Smooth muscle cell (in vitro differentiated cells): ENCODE measurements around the gene ADAMTSL5. TPM values are rescaled to one million over a fixed set of nuclear protein-coding genes. Genes with fewer than 3 reads are reported as not detected.
A peak's percentile ranks its signal among the peaks of the same experiment; 100 is the strongest.

Source experiments
- DNase-seq: peaks from one replicate; lab custom pipeline; 2025; ENCODE audit not compliant: unreplicated experiment; lab: John Stamatoyannopoulos, UW
- H2AFZ ChIP-seq: fragments of 200-600 bp; sonication (generic); 2 replicates; pipeline ENCODE4 v1.6.0; 2016; ENCODE audit warnings: antibody characterized with exemption, low read depth, mild to moderate bottlenecking
- H3F3A ChIP-seq: fragments of 200-600 bp; sonication (generic); 2 replicates; pipeline ENCODE4 v1.6.0; 2017; ENCODE audit warnings: antibody characterized with exemption, low read depth
- H3K27ac ChIP-seq: fragments of 200-600 bp; sonication (generic); 2 replicates; pipeline ENCODE4 v1.5.1; 2016; ENCODE audit warnings: low read depth, mild to moderate bottlenecking
- H3K27me3 ChIP-seq: fragments of 200-600 bp; sonication (generic); 2 replicates; pipeline ENCODE4 v1.6.1; 2016; ENCODE audit warnings: low read depth, mild to moderate bottlenecking
- H3K36me3 ChIP-seq: fragments of 200-600 bp; sonication (generic); 2 replicates; pipeline ENCODE4 v1.5.1; 2016; ENCODE audit warnings: low read depth
- H3K4me1 ChIP-seq: fragments of 200-600 bp; sonication (generic); 2 replicates; pipeline ENCODE4 v1.5.1; 2016; ENCODE audit warnings: low read depth
- H3K4me2 ChIP-seq: fragments of 200-600 bp; sonication (generic); 2 replicates; pipeline ENCODE4 v1.6.0; 2016; ENCODE audit warnings: mild to moderate bottlenecking
- H3K4me3 ChIP-seq: fragments of 200-600 bp; sonication (generic); 2 replicates; pipeline ENCODE4 v1.5.1; 2016; ENCODE audit warnings: mild to moderate bottlenecking
- H3K79me2 ChIP-seq: fragments of 200-600 bp; sonication (generic); 2 replicates; pipeline ENCODE4 v1.6.0; 2016; ENCODE audit warnings: low read depth, mild to moderate bottlenecking
- H3K9ac ChIP-seq: fragments of 200-600 bp; sonication (generic); 2 replicates; pipeline ENCODE4 v1.6.0; 2016; ENCODE audit warnings: low read depth
- H3K9me3 ChIP-seq: fragments of 200-600 bp; sonication (generic); replicated peaks from 2 replicates; pipeline ENCODE4 v1.5.1; 2016; ENCODE audit warnings: low read depth
- H4K20me1 ChIP-seq: fragments of 200-600 bp; sonication (generic); 2 replicates; pipeline ENCODE4 v1.6.0; 2016; ENCODE audit warnings: low read depth
- CTCF ChIP-seq: fragments of 200-600 bp; sonication (generic); IDR thresholded peaks from 2 replicates; pipeline ENCODE4 v1.5.1; 2017; ENCODE audit warnings: borderline replicate concordance, mild to moderate bottlenecking, antibody characterized with exemption; ENCODE audit not compliant: insufficient read depth, poor library complexity, severe bottlenecking
- WGBS: methylation state at CpG from one replicate; pipeline ENCODE4 v1.1.7; 2016; ENCODE audit warnings: low lambda C conversion rate; 5-methylcytosine and 5-hydroxymethylcytosine counted together
- polyA plus RNA-seq: library from polyadenylated mRNA; unstranded; fragments of >200 nt; fragmentation: Nextera tagmentation; extraction: Ambion mirVana; gene quantifications from 2 replicates; pipeline ENCODE4 v1.2.1, GENCODE V29; 2016
- total RNA-seq: library from RNA; depleted of rRNA; stranded (reverse); fragments of >200 nt; gene quantifications from 2 replicates; pipeline ENCODE4 v1.2.3, GENCODE V29; 2014

The ADAMTSL5 gene
- total and polyA plus RNA-seq, 2 experiments from 2014 or later: 16.4 to 24.3 TPM

- Histone ChIP-seq H3K27me3 (peaks cover 60% of the 10 kb centered on the region), H4K20me1 (peaks cover 83% of the 10 kb centered on the region), H3K4me2 (peak overlapping the region; percentile 40), H3K4me3 (no peak overlapping the region), H3K27ac (no peak overlapping the region), H3K9me3 (no peaks in the 10 kb centered on the region), H3K36me3 (no peaks in the 10 kb centered on the region), H3F3A (no peaks in the 10 kb centered on the region), H2AFZ (no peak overlapping the region), H3K4me1 (peaks cover 27% of the 10 kb centered on the region), H3K9ac (no peak overlapping the region), H3K79me2 (no peaks in the 10 kb centered on the region)
- TF ChIP-seq CTCF: no peak
- 42% methylated on average over 27 of the region's 41 CpGs for WGBS
- DNase-seq: no peak
Observed at GRCh38 chr19:1466018-1466460, 46.8 kb downstream of the ADAMTSL5 start.

GRCh38 chr19:1465191-1466016 lies 47.4 kb downstream of the ADAMTSL5 start:
- H3K79me2 ChIP-seq: no peaks in the 10 kb centered on the region

GRCh38 chr19:1461862-1462261 lies 51.0 kb downstream of the ADAMTSL5 start:
- no peak overlapping the region for H3K4me2 ChIP-seq
- no peak overlapping the region for H2AFZ ChIP-seq
- no peak for DNase-seq
- peaks cover 80% of the 10 kb centered on the region for H4K20me1 ChIP-seq
- no peak overlapping the region for H3K4me3 ChIP-seq
- 93% methylated on average over 23 of the region's 24 CpGs for WGBS
- peaks cover 27% of the 10 kb centered on the region for H3K27me3 ChIP-seq
- no peaks in the 10 kb centered on the region for H3K9me3 ChIP-seq
- no peaks in the 10 kb centered on the region for H3K79me2 ChIP-seq
- no peak overlapping the region for H3K27ac ChIP-seq
- H3K36me3 ChIP-seq: no peaks in the 10 kb centered on the region
- no peak for TF ChIP-seq CTCF
- H3K9ac ChIP-seq: no peak overlapping the region
- peaks cover 6% of the 10 kb centered on the region for H3K4me1 ChIP-seq
- H3F3A ChIP-seq: no peaks in the 10 kb centered on the region

More at GRCh38 chr19:1465191-1466016, 47.4 kb downstream of the ADAMTSL5 start:
- Histone ChIP-seq H3K4me2 (peak overlapping the region; percentile 40), H3F3A (no peaks in the 10 kb centered on the region), H3K4me3 (peak overlapping the region; percentile 21), H3K9me3 (no peaks in the 10 kb centered on the region), H4K20me1 (peaks cover 83% of the 10 kb centered on the region), H3K27me3 (peaks cover 54% of the 10 kb centered on the region), H3K4me1 (peaks cover 27% of the 10 kb centered on the region), H3K27ac (no peak overlapping the region), H3K9ac (no peak overlapping the region), H2AFZ (no peak overlapping the region), H3K36me3 (no peaks in the 10 kb centered on the region)
- peak; percentile 48 for TF ChIP-seq CTCF
- no peak for DNase-seq
- 27% methylated on average over 82 of the region's 83 CpGs for WGBS
